SK-N-SH (cell line): ENCODE results near the gene LDB1. TPM values are rescaled to one million over a fixed set of nuclear protein-coding genes. Genes with fewer than 3 reads are reported as not detected.

Experiments used
- CTCF ChIA-PET: fragments of 300-600, 350-600 bp; formaldehyde crosslinking; extraction: SDS; loops from one replicate; lab custom pipeline; 2021; lab: Yijun Ruan, JAX
- POLR2A ChIA-PET: fragments of 350-600 bp; sonication (Branson Sonifier 250); formaldehyde crosslinking; extraction: SDS; loops from one replicate; lab custom pipeline; 2020; ENCODE audit warnings: antibody characterized with exemption, inconsistent platforms; lab: Yijun Ruan, JAX
- DNase-seq: peaks from one replicate; pipeline ENCODE4 v3.0.0; 2012
- H2AFZ ChIP-seq: fragments of 200-600 bp; sonication (generic); 2 replicates; pipeline ENCODE4 v1.8.1; 2016; ENCODE audit warnings: antibody characterized with exemption, mild to moderate bottlenecking, low read depth
- H3F3A ChIP-seq: fragments of 200-600 bp; sonication (generic); replicated peaks from 2 replicates; pipeline ENCODE3; 2016; ENCODE audit warnings: antibody characterized with exemption, mild to moderate bottlenecking; ENCODE audit not compliant: insufficient read depth
- H3K27ac ChIP-seq, 2 experiments: fragments of 200-500 bp in 1 of 2; fragments of 200-600 bp in 1 of 2; sonication (Bioruptor generic) in 1 of 2; sonication (generic), shearing (Covaris generic) in 1 of 2; 2 replicates each; pipeline versions ENCODE4 v1.5.1 to v1.6.1; 2014 to 2016; ENCODE audit warnings: low read depth in 2 of 2, inconsistent platforms in 1 of 2, low read length in 1 of 2, mild to moderate bottlenecking in 1 of 2, mixed read lengths in 1 of 2
- H3K27me3 ChIP-seq: fragments of 200-600 bp; sonication (generic), shearing (Covaris generic); 2 replicates; pipeline ENCODE4 v1.6.1; 2016; ENCODE audit warnings: mixed run types; ENCODE audit not compliant: insufficient read depth
- H3K36me3 ChIP-seq, 2 experiments: fragments of 200-500 bp in 1 of 2; fragments of 200-600 bp in 1 of 2; sonication (Bioruptor generic) in 1 of 2; sonication (generic) in 1 of 2; replicated peaks in 1 of 2; 2 replicates each; pipeline versions ENCODE3 to v1.5.1; 2014 to 2016; ENCODE audit warnings: low read length in 1 of 2, mild to moderate bottlenecking in 1 of 2; ENCODE audit not compliant: insufficient read depth in 2 of 2, control insufficient read depth in 1 of 2
- H3K4me1 ChIP-seq, 2 experiments: fragments of 200-500 bp in 1 of 2; fragments of 200-600 bp in 1 of 2; sonication (Bioruptor generic) in 1 of 2; sonication (generic), shearing (Covaris generic) in 1 of 2; 2 replicates each; pipeline versions ENCODE4 v1.5.1 to v1.6.1; 2014 to 2016; ENCODE audit warnings: low read depth in 1 of 2, low read length in 1 of 2, mixed run types in 1 of 2; ENCODE audit not compliant: insufficient read depth in 2 of 2, control insufficient read depth in 1 of 2
- H3K4me2 ChIP-seq: fragments of 200-600 bp; sonication (generic), shearing (Covaris generic); 2 replicates; pipeline ENCODE4 v1.6.1; 2017; ENCODE audit warnings: mixed run types
- H3K4me3 ChIP-seq, 2 experiments: fragments of 200-500 bp in 1 of 2; fragments of 200-600 bp in 1 of 2; sonication (Bioruptor generic) in 1 of 2; sonication (generic), shearing (Covaris generic) in 1 of 2; 2 replicates each; pipeline versions ENCODE4 v1.5.1 to v1.8.1; 2014 to 2016; ENCODE audit warnings: low read depth in 2 of 2, inconsistent platforms in 1 of 2, low read length in 1 of 2, mild to moderate bottlenecking in 1 of 2, mixed read lengths in 1 of 2, moderate library complexity in 1 of 2
- H3K79me2 ChIP-seq: fragments of 200-600 bp; sonication (generic); 2 replicates; pipeline ENCODE4 v1.8.1; 2017; ENCODE audit warnings: mild to moderate bottlenecking; ENCODE audit not compliant: insufficient read depth
- H3K9ac ChIP-seq: fragments of 200-600 bp; sonication (generic); 2 replicates; pipeline ENCODE4 v1.6.1; 2017; ENCODE audit warnings: mixed run types
- H3K9me2 ChIP-seq: fragments of 200-600 bp; sonication (generic); 2 replicates; pipeline ENCODE4 v1.6.1; 2017; ENCODE audit warnings: mixed run types
- H3K9me3 ChIP-seq: fragments of 200-600 bp; sonication (generic); 2 replicates; pipeline ENCODE4 v1.6.1; 2017; ENCODE audit warnings: mixed run types, mild to moderate bottlenecking, moderate library complexity
- H4K20me1 ChIP-seq: fragments of 200-600 bp; sonication (generic); 2 replicates; pipeline ENCODE4 v1.6.1; 2017; ENCODE audit warnings: mild to moderate bottlenecking, mixed run types; ENCODE audit not compliant: insufficient read depth
- CHD2 ChIP-seq: fragments of 150-350 bp; IDR thresholded peaks from 2 replicates; pipeline ENCODE4 v1.6.1; 2018; ENCODE audit warnings: low read length; ENCODE audit not compliant: partially characterized antibody
- CTCF ChIP-seq: fragments of 200-600 bp; sonication (generic); IDR thresholded peaks from 2 replicates; pipeline ENCODE4 v1.6.1; 2017; ENCODE audit warnings: antibody characterized with exemption, mild to moderate bottlenecking, moderate library complexity
- EP300 ChIP-seq, 2 experiments: IDR thresholded peaks; 2 replicates each; pipeline versions ENCODE4 v1.4.0 to v1.6.1; 2012; ENCODE audit warnings: borderline replicate concordance in 1 of 2, low read depth in 1 of 2, low read length in 1 of 2
- FOXJ3 ChIP-seq: sonication (generic); formaldehyde crosslinking; IDR thresholded peaks from 2 replicates; pipeline ENCODE4 v1.5.1; 2020; ENCODE audit warnings: mild to moderate bottlenecking, missing genetic modification reagents
- GATA2 ChIP-seq: sonication (generic); formaldehyde crosslinking; IDR thresholded peaks from 2 replicates; pipeline ENCODE4 v1.5.0; 2020; ENCODE audit warnings: mild to moderate bottlenecking, missing genetic modification reagents
- IRF3 ChIP-seq: fragments of 150-350 bp; IDR thresholded peaks from 2 replicates; pipeline ENCODE4 v1.6.1; 2016; ENCODE audit warnings: mild to moderate bottlenecking, low read depth, low read length
- MEF2A ChIP-seq: IDR thresholded peaks from 2 replicates; pipeline ENCODE4 v1.4.0; 2012; ENCODE audit warnings: low read depth, borderline replicate concordance
- POLR2AphosphoS5 ChIP-seq: IDR thresholded peaks from 2 replicates; pipeline ENCODE4 v1.6.1; 2012; ENCODE audit warnings: low read depth, low read length
- RFX5 ChIP-seq: IDR thresholded peaks from 2 replicates; pipeline ENCODE4 v1.6.1; 2012; ENCODE audit warnings: mild to moderate bottlenecking, improper control_type of control experiment, low read length
- RXRA ChIP-seq: IDR thresholded peaks from 2 replicates; pipeline ENCODE4 v1.4.0; 2012; ENCODE audit warnings: low read depth, mild to moderate bottlenecking, borderline replicate concordance
- SIN3A ChIP-seq: IDR thresholded peaks from 2 replicates; pipeline ENCODE4 v1.6.1; 2012; ENCODE audit warnings: low read depth, mild to moderate bottlenecking, low read length, moderate library complexity, borderline replicate concordance
- SMC3 ChIP-seq: IDR thresholded peaks from 2 replicates; pipeline ENCODE4 v1.6.1; 2012; ENCODE audit warnings: low read depth, low read length, improper control_type of control experiment
- TAF1 ChIP-seq: IDR thresholded peaks from 2 replicates; pipeline ENCODE4 v1.6.1; 2012; ENCODE audit warnings: low read depth, mild to moderate bottlenecking, low read length, moderate library complexity, borderline replicate concordance
- TCF12 ChIP-seq: IDR thresholded peaks from 2 replicates; pipeline ENCODE4 v1.4.0; 2012
- TEAD4 ChIP-seq: IDR thresholded peaks from 2 replicates; pipeline ENCODE4 v1.4.0; 2012; ENCODE audit warnings: mild to moderate bottlenecking, borderline replicate concordance; ENCODE audit not compliant: insufficient read depth
- USF1 ChIP-seq: IDR thresholded peaks from 2 replicates; pipeline ENCODE4 v1.4.0; 2012; ENCODE audit warnings: low read depth, borderline replicate concordance
- USF2 ChIP-seq: fragments of 150-350 bp; IDR thresholded peaks from 2 replicates; pipeline ENCODE4 v1.6.1; 2017; ENCODE audit warnings: antibody characterized with exemption, low read length, low read depth, borderline replicate concordance
- WGBS: methylation state at CpG from one replicate; pipeline ENCODE4 v1.1.6; 2017; ENCODE audit warnings: low lambda C conversion rate; 5-methylcytosine and 5-hydroxymethylcytosine counted together
- polyA plus RNA-seq, 3 experiments: library from polyadenylated mRNA; depleted of rRNA; stranded (reverse); fragments of >200 nt; gene quantifications; 2 replicates each; pipeline ENCODE4 v1.2.3, GENCODE V29; 2012

LDB1 gene
- polyA plus RNA-seq, 1 of the 3 experiments (the other 2 are of a cell fraction) = 85.9 TPM

GRCh38 chr10:102154466-102155116 is 34.4 kb upstream of the LDB1 start:
- no peaks in the 10 kb centered on the region for H3K27me3 ChIP-seq
- H2AFZ ChIP-seq = no peak overlapping the region
- H3K9me3 ChIP-seq = no peaks in the 10 kb centered on the region
- CTCF ChIA-PET = interaction anchor here (0.6 to 3.3 kb wide), 4 partner anchors 14 to 1088 kb away, joined by 3 to 15 read pairs (median 5); no protein-coding TSS in a partner anchor
- H3K9ac ChIP-seq = no peak overlapping the region
- TF ChIP-seq RFX5 = no peak
- no peak for TF ChIP-seq POLR2AphosphoS5
- no peak for TF ChIP-seq TEAD4
- TF ChIP-seq MEF2A = no peak
- TF ChIP-seq FOXJ3 (CRISPR knock-in tag) = no peak
- TF ChIP-seq USF1 = no peak
- TF ChIP-seq TAF1 = no peak
- TF ChIP-seq USF2 = no peak
- TF ChIP-seq, all 33 proteins: peak for 0
- POLR2A ChIA-PET = no interaction called here
- no peak for DNase-seq
- Histone ChIP-seq H3K27ac (no peak overlapping the region), H3K4me3 (no peak overlapping the region), H3K79me2 (peaks cover 61% of the 10 kb centered on the region), H3F3A (peaks cover 31% of the 10 kb centered on the region), H3K9me2 (no peaks in the 10 kb centered on the region), H3K4me1 (peaks cover 7 to 15% of the 10 kb centered on the region in 2 experiments; a peak in 2 of 4 replicates), H4K20me1 (peaks cover 32% of the 10 kb centered on the region), H3K4me2 (no peak overlapping the region), H3K36me3 (peaks cover 37 to 60% of the 10 kb centered on the region in 2 experiments)
- WGBS = 96% methylated on average over 11 of the region's 11 CpGs

GRCh38 chr10:102153093-102153620 is 33.0 kb upstream of the LDB1 start:
- Histone ChIP-seq H3K9me3 (no peaks in the 10 kb centered on the region), H3K27ac (peak overlapping the region in 1 of 2 experiments; percentile 91), H3K4me2 (peak overlapping the region; percentile 93), H3K27me3 (no peaks in the 10 kb centered on the region), H4K20me1 (peaks cover 32% of the 10 kb centered on the region), H3K36me3 (peaks cover 36 to 60% of the 10 kb centered on the region in 2 experiments), H3K9ac (peak overlapping the region; percentile 91), H3F3A (peaks cover 45% of the 10 kb centered on the region), H3K4me3 (peak overlapping the region; percentile 81 to 91), H3K79me2 (peaks cover 57% of the 10 kb centered on the region), H2AFZ (no peak overlapping the region), H3K4me1 (peaks cover 7 to 15% of the 10 kb centered on the region in 2 experiments; a peak in 2 of 4 replicates), H3K9me2 (no peaks in the 10 kb centered on the region)
- POLR2A ChIA-PET = interaction anchor here (1.1 to 2.7 kb wide), 2 partner anchors 15 to 16 kb away, joined by 4 to 12 read pairs; no protein-coding TSS in a partner anchor
- TF ChIP-seq MEF2A (no peak), TCF12 (no peak), CHD2 (no peak), EP300 (IDR thresholded peaks at IDR 0.05; ENCODE audit: borderline replicate concordance in 1 of 2, low read depth in 1 of 2, low read length in 1 of 2) (no peak), SMC3 (no peak), TAF1 (no peak), USF2 (no peak), CTCF (no peak), RXRA (no peak), SIN3A (no peak), POLR2AphosphoS5 (no peak), TEAD4 (no peak), IRF3 (no peak), GATA2 (CRISPR knock-in tag) (no peak)
- no peak for DNase-seq
- 25% methylated on average over 5 of the region's 5 CpGs for WGBS
- CTCF ChIA-PET = interaction anchor here (1.2 to 3.3 kb wide), 3 partner anchors 16 to 269 kb away, joined by 4 to 15 read pairs (median 7); no protein-coding TSS in a partner anchor
